HepG2 (cell line): Measurements from ENCODE around the gene RPS6KB2. TPM values are rescaled to one million over a fixed set of nuclear protein-coding genes. Genes with fewer than 3 reads are reported as not detected.
A peak's percentile ranks its signal among the peaks of the same experiment; 100 is the strongest.

Experiments
- ARNT ChIP-seq: fragments of 450-650 bp; IDR thresholded peaks from 2 replicates; pipeline ENCODE4 v1.6.1; 2017
- ETV5 ChIP-seq: IDR thresholded peaks from 2 replicates; pipeline ENCODE4 v1.6.1; 2018; ENCODE audit warnings: missing biosample characterization, missing genetic modification reagents, inconsistent platforms, borderline replicate concordance
- HNF4A ChIP-seq: sonication (generic); formaldehyde crosslinking; IDR thresholded peaks from 2 replicates; pipeline ENCODE4 v1.4.0; 2020; ENCODE audit warnings: missing genetic modification reagents
- KDM3A ChIP-seq: IDR thresholded peaks from 2 replicates; pipeline ENCODE4 v1.6.1; 2018; ENCODE audit warnings: low read depth, missing compliant biosample characterization
- MEIS2 ChIP-seq: sonication (generic); formaldehyde crosslinking; IDR thresholded peaks from 2 replicates; pipeline ENCODE4 v1.9.0; 2021; ENCODE audit warnings: mild to moderate bottlenecking, missing genetic modification reagents
- NR2C2 ChIP-seq: sonication (generic); formaldehyde crosslinking; IDR thresholded peaks from 2 replicates; pipeline ENCODE4 v1.4.0; 2020; ENCODE audit warnings: missing genetic modification reagents, mild to moderate bottlenecking, moderate library complexity, borderline replicate concordance
- TEAD3 ChIP-seq: optimal IDR thresholded peaks from 2 replicates; pipeline ENCODE3; 2016; ENCODE audit warnings: borderline replicate concordance
- THAP11 ChIP-seq: IDR thresholded peaks from 2 replicates; pipeline ENCODE4 v1.6.1; 2016; ENCODE audit warnings: missing biosample characterization, missing genetic modification reagents
- YEATS4 ChIP-seq: sonication (generic); formaldehyde crosslinking; IDR thresholded peaks from 2 replicates; pipeline ENCODE4 v1.4.0; 2020; ENCODE audit warnings: missing genetic modification reagents, borderline replicate concordance
- ZNF20 ChIP-seq: sonication (generic); formaldehyde crosslinking; IDR thresholded peaks from 2 replicates; pipeline ENCODE4 v1.4.0; 2020; ENCODE audit warnings: mild to moderate bottlenecking, moderate library complexity, missing genetic modification reagents
- ZNF225 ChIP-seq: sonication (generic); formaldehyde crosslinking; IDR thresholded peaks from 2 replicates; pipeline ENCODE4 v1.4.0; 2020; ENCODE audit warnings: mild to moderate bottlenecking, missing genetic modification reagents
- ZNF234 ChIP-seq: sonication (generic); formaldehyde crosslinking; conservative IDR thresholded peaks from 2 replicates; pipeline ENCODE4 v1.5.1; 2020; ENCODE audit warnings: mild to moderate bottlenecking, missing genetic modification reagents
- ZNF253 ChIP-seq: sonication (generic); formaldehyde crosslinking; IDR thresholded peaks from 2 replicates; pipeline ENCODE4 v1.8.0; 2022; ENCODE audit warnings: mild to moderate bottlenecking, missing genetic modification reagents, borderline replicate concordance
- ZNF33B ChIP-seq: sonication (generic); formaldehyde crosslinking; IDR thresholded peaks from 2 replicates; pipeline ENCODE4 v1.5.1; 2020; ENCODE audit warnings: mild to moderate bottlenecking, missing genetic modification reagents
- ZNF350 ChIP-seq: sonication (generic); formaldehyde crosslinking; IDR thresholded peaks from 2 replicates; pipeline ENCODE4 v1.4.0; 2020; ENCODE audit warnings: mild to moderate bottlenecking, low read depth, missing genetic modification reagents, borderline replicate concordance
- ZNF543 ChIP-seq: sonication (generic); formaldehyde crosslinking; IDR thresholded peaks from 2 replicates; pipeline ENCODE4 v1.4.0; 2020; ENCODE audit warnings: mild to moderate bottlenecking, missing genetic modification reagents
- ZNF7 ChIP-seq: IDR thresholded peaks from 2 replicates; pipeline ENCODE4 v1.6.1; 2016; ENCODE audit warnings: missing biosample characterization, missing genetic modification reagents
- polyA plus RNA-seq, 8 experiments: library from polyadenylated mRNA; depleted of rRNA in 3 of 8; stranded (reverse) in 7 of 8; unstranded in 1 of 8; fragments of >200 nt; fragmentation: Illumina TruSeq in 4 of 8; extraction: Trizol in 4 of 8; gene quantifications; 2 replicates each; pipeline versions ENCODE4 v1.2.1 to v1.2.3, GENCODE V29; 2011 to 2016; ENCODE audit warnings: low read depth in 4 of 8, missing spikeins in 1 of 8, mixed read lengths in 1 of 8; ENCODE audit not compliant: insufficient read depth in 1 of 8
- total RNA-seq, 5 experiments: library from RNA; depleted of rRNA; stranded (reverse); fragments of >200 nt; fragmentation: Illumina TruSeq; extraction: Trizol; gene quantifications; 2 replicates each; pipeline ENCODE4 v1.2.3, GENCODE V29; 2016; ENCODE audit warnings: low read depth in 1 of 5
- TF ChIP-seq, protein P1 (sequence below): sonication (generic); formaldehyde crosslinking; IDR thresholded peaks from 2 replicates; pipeline ENCODE4 v1.5.0; 2020; ENCODE audit warnings: missing genetic modification reagents
- TF ChIP-seq, protein P2 (sequence below): sonication (generic); formaldehyde crosslinking; conservative IDR thresholded peaks from 2 replicates; pipeline ENCODE4 v1.8.0; 2022; ENCODE audit warnings: mild to moderate bottlenecking, moderate library complexity, missing genetic modification reagents
- TF ChIP-seq, protein P3 (sequence below): sonication (generic); formaldehyde crosslinking; IDR thresholded peaks from 2 replicates; pipeline ENCODE4 v1.8.0; 2022; ENCODE audit warnings: mild to moderate bottlenecking, missing genetic modification reagents, borderline replicate concordance
- TF ChIP-seq, protein P4 (sequence below): sonication (generic); formaldehyde crosslinking; IDR thresholded peaks from 2 replicates; pipeline ENCODE4 v1.4.0; 2020; ENCODE audit warnings: mild to moderate bottlenecking, missing genetic modification reagents
- TF ChIP-seq, protein P5 (sequence below): sonication (generic); formaldehyde crosslinking; IDR thresholded peaks from 2 replicates; pipeline ENCODE4 v1.4.0; 2020; ENCODE audit warnings: missing genetic modification reagents, borderline replicate concordance

The RPS6KB2 gene
- total and polyA plus RNA-seq, 2 of the 13 experiments (the other 11 are each of a cell fraction or from before 2014, with no cell fraction given) = 52.9 to 54.8 TPM

DNA sequence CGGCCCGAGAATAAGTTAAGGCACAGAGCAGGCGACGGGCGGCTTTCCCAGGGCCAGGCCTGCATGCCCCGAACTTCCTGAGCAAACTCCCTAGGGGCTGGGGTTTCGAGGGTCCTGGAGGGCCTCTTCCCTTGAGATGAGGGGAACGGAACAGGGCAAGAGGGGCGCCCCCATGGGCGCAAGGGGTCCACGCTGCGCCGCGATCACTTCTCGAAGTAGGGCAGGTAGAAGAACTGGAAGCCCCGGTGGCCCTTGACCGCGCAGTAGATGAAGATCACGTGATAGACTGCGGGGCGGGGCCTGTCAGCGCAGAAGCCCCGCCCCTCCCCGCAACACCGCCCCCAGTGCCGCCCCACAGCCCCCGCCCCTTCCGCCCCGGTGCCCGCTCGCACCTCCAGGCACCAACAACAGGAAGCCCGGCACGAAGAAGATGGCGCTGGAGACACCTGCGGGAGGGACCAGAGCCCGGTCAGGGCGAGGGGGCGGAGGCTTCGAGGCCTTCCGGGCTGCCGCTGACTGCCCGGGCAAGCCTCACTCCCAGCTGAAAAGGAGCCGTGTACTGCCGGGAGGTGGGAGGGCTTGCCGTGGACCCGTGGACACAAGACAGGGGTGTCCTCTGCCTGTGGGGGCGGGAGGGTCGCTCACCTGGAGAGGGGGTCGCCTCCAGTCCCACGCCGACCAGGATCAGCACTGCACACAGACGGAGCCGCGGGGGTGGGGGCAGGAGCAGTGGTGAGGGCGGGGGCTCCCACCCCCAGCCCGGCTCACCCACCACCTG, 36.3 kb downstream of the RPS6KB2 start (continued):
- peak; percentile 52; the same call in 1 of the 2 replicates for TF ChIP-seq YEATS4 (CRISPR knock-in tag)
- TF ChIP-seq ZNF234 (CRISPR knock-in tag) = 0 out of 2 replicates have a peak, but pooled peaks have one; percentile 54
- TF ChIP-seq TEAD3 = peak; percentile 5
- TF ChIP-seq ZNF350 (CRISPR knock-in tag) = no peak
- TF ChIP-seq ZNF33B (CRISPR knock-in tag) = no peak
- TF ChIP-seq ZNF20 = no peak
- no peak for TF ChIP-seq ARNT
- TF ChIP-seq, protein P1, sequence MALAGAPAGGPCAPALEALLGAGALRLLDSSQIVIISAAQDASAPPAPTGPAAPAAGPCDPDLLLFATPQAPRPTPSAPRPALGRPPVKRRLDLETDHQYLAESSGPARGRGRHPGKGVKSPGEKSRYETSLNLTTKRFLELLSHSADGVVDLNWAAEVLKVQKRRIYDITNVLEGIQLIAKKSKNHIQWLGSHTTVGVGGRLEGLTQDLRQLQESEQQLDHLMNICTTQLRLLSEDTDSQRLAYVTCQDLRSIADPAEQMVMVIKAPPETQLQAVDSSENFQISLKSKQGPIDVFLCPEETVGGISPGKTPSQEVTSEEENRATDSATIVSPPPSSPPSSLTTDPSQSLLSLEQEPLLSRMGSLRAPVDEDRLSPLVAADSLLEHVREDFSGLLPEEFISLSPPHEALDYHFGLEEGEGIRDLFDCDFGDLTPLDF (CRISPR knock-in tag) = peak; percentile 22; the same call in 1 of the 2 replicates
- peak; percentile 55; the same call in 1 of the 2 replicates for TF ChIP-seq THAP11 (CRISPR knock-in tag)
- no peak for TF ChIP-seq ZNF225 (CRISPR knock-in tag)
- TF ChIP-seq, protein P2, sequence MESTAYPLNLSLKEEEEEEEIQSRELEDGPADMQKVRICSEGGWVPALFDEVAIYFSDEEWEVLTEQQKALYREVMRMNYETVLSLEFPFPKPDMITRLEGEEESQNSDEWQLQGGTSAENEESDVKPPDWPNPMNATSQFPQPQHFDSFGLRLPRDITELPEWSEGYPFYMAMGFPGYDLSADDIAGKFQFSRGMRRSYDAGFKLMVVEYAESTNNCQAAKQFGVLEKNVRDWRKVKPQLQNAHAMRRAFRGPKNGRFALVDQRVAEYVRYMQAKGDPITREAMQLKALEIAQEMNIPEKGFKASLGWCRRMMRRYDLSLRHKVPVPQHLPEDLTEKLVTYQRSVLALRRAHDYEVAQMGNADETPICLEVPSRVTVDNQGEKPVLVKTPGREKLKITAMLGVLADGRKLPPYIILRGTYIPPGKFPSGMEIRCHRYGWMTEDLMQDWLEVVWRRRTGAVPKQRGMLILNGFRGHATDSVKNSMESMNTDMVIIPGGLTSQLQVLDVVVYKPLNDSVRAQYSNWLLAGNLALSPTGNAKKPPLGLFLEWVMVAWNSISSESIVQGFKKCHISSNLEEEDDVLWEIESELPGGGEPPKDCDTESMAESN (CRISPR knock-in tag) = peak; percentile 46; the same call in 1 of the 2 replicates
- TF ChIP-seq, protein P3, sequence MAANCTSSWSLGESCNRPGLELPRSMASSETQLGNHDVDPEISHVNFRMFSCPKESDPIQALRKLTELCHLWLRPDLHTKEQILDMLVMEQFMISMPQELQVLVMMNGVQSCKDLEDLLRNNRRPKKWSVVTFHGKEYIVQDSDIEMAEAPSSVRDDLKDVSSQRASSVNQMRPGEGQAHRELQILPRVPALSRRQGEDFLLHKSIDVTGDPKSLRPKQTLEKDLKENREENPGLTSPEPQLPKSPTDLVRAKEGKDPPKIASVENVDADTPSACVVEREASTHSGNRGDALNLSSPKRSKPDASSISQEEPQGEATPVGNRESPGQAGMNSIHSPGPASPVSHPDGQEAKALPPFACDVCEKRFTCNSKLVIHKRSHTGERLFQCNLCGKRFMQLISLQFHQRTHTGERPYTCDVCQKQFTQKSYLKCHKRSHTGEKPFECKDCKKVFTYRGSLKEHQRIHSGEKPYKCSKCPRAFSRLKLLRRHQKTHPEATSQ = no peak
- TF ChIP-seq MEIS2 (CRISPR knock-in tag) = 0 out of 2 replicates have a peak, but pooled peaks have one; percentile 16
- no peak for TF ChIP-seq ZNF7
- TF ChIP-seq NR2C2 = 0 out of 2 replicates have a peak, but pooled peaks have one; percentile 28
- no peak for TF ChIP-seq ZNF253
- no peak for TF ChIP-seq HNF4A (CRISPR knock-in tag)
- TF ChIP-seq KDM3A = no peak
- TF ChIP-seq ZNF543 = 0 out of 2 replicates have a peak, but pooled peaks have one; percentile 14
- TF ChIP-seq, protein P4, sequence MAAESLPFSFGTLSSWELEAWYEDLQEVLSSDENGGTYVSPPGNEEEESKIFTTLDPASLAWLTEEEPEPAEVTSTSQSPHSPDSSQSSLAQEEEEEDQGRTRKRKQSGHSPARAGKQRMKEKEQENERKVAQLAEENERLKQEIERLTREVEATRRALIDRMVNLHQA (CRISPR knock-in tag) = no peak
- TF ChIP-seq ETV5 (CRISPR knock-in tag) = peak; percentile 66; the same call in 1 of the 2 replicates
- TF ChIP-seq, protein P5, sequence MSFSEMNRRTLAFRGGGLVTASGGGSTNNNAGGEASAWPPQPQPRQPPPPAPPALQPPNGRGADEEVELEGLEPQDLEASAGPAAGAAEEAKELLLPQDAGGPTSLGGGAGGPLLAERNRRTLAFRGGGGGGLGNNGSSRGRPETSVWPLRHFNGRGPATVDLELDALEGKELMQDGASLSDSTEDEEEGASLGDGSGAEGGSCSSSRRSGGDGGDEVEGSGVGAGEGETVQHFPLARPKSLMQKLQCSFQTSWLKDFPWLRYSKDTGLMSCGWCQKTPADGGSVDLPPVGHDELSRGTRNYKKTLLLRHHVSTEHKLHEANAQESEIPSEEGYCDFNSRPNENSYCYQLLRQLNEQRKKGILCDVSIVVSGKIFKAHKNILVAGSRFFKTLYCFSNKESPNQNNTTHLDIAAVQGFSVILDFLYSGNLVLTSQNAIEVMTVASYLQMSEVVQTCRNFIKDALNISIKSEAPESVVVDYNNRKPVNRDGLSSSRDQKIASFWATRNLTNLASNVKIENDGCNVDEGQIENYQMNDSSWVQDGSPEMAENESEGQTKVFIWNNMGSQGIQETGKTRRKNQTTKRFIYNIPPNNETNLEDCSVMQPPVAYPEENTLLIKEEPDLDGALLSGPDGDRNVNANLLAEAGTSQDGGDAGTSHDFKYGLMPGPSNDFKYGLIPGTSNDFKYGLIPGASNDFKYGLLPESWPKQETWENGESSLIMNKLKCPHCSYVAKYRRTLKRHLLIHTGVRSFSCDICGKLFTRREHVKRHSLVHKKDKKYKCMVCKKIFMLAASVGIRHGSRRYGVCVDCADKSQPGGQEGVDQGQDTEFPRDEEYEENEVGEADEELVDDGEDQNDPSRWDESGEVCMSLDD = no peak
